Measurements from ENCODE around the gene VMO1.

GRCh38 chr17:4750606-4751005 lies 35.6 kb downstream of the VMO1 start:
- no peak for TF ChIP-seq POLR2A (IDR thresholded peaks at IDR 0.05)
- no peak for TF ChIP-seq CTCF (IDR thresholded peaks at IDR 0.05)
